H1 (cell line): ENCODE results near the gene CLEC16A. TPM values are rescaled to one million over a fixed set of nuclear protein-coding genes. Genes with fewer than 3 reads are reported as not detected.

Experiments used
- TBP ChIP-seq: IDR thresholded peaks from 2 replicates; pipeline ENCODE4 v1.6.1; 2011; ENCODE audit warnings: low read depth, low read length, improper control_type of control experiment
- polyA plus RNA-seq, 7 experiments: library from polyadenylated mRNA; depleted of rRNA in 3 of 7; stranded (reverse) in 5 of 7; unstranded in 2 of 7; fragments of >200 nt in 5 of 7; fragments of 200-250 nt in 2 of 7; gene quantifications; 1 replicate in 5 of 7; 2 replicates in 1 of 7; 4 replicates in 1 of 7; pipeline versions ENCODE4 v1.2.1 to v1.2.3, GENCODE V29; 2011 to 2013; ENCODE audit warnings: missing spikeins in 2 of 7, mixed read lengths in 2 of 7
- total RNA-seq: library from RNA; stranded (reverse); fragmentation: NEBNext Ultra II Directional; extraction: Animal tissue kit (Norgen Biotek cat#: 25700); gene quantifications from 2 replicates; pipeline ENCODE4 v1.2.1, GENCODE V29; 2021

Gene CLEC16A
- total and polyA plus RNA-seq, 2 of the 8 experiments (the other 6 are each of a cell fraction or from before 2014, with no cell fraction given) = 7.6 to 19.3 TPM

DNA sequence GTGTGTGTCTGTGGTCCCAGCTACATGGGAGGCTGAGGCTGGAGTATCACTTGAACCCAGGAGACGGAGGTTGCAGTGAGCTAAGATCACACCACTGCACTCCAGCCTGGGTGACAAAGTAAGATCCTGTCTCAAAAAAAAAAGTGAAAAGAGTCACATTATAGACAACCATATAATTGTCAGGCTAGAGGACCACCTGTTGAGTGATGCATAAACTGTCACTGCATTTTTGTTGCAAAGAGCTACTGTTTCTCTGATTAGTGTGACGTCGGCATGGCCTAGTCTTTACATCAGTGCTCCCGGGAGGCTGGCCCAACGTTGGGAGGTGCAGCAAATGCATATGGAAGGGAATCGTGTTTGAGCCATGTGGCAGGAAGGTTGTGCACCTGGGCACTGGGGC lies 50.2 kb downstream of the CLEC16A start (continued):
- no peak for TF ChIP-seq TBP
